Spinal cord (tissue), 10 donors: Measurements from ENCODE around the gene TACR1. TPM values are rescaled to one million over a fixed set of nuclear protein-coding genes. Genes with fewer than 3 reads are reported as not detected.

Experiments used
- DNase-seq, 6 donors: peaks; one replicate each; pipeline versions ENCODE4 v3.0.0 to v3.0.0-alpha.2; 2013 to 2015; ENCODE audit warnings: low spot score in 6 of 6, low read depth in 4 of 6
- H3K27ac ChIP-seq: one replicate; pipeline ENCODE4 v1.5.1; 2013; ENCODE audit warnings: low read depth, low read length, control low read depth
- H3K27me3 ChIP-seq: one replicate; pipeline ENCODE4 v1.6.1; 2013; ENCODE audit warnings: low read length; ENCODE audit not compliant: control insufficient read depth, insufficient read depth
- H3K36me3 ChIP-seq: one replicate; pipeline ENCODE4 v1.6.1; 2013; ENCODE audit warnings: low read length; ENCODE audit not compliant: control insufficient read depth, insufficient read depth
- H3K4me1 ChIP-seq: one replicate; pipeline ENCODE4 v1.6.1; 2013; ENCODE audit warnings: low read length; ENCODE audit not compliant: control insufficient read depth, insufficient read depth
- H3K4me3 ChIP-seq: one replicate; pipeline ENCODE4 v1.5.1; 2013; ENCODE audit warnings: low read depth, low read length, control low read depth
- H3K9me3 ChIP-seq: one replicate; pipeline ENCODE4 v1.6.1; 2013; ENCODE audit warnings: low read length; ENCODE audit not compliant: control insufficient read depth, insufficient read depth
- whole genome bisulfite sequencing: methylation state at CpG from one replicate; pipeline ENCODE4 v1.1.5; 2013; ENCODE audit warnings: missing lambda C conversion rate; ENCODE audit not compliant: insufficient coverage; 5-methylcytosine and 5-hydroxymethylcytosine counted together
- polyA plus RNA-seq, 2 donors: library from polyadenylated mRNA; unstranded; fragments of 120-200 nt; gene quantifications; one replicate each; pipeline ENCODE4 v1.2.1, GENCODE V29; 2013; ENCODE audit not compliant: insufficient read length in 2 of 2
- small RNA-seq: library from RNA; depleted of rRNA; stranded (forward); fragments of <200 nt; gene quantifications from one replicate; pipeline ENCODE3, GENCODE V24; 2014; ENCODE audit warnings: low replicate concordance
- total RNA-seq, 2 donors: library from RNA; depleted of rRNA in 1 of 2; stranded (reverse); fragments of 120-200 nt in 1 of 2; fragments of >200 nt in 1 of 2; gene quantifications; one replicate each; pipeline versions ENCODE4 v1.2.3 to v1.2.4, GENCODE V29; 2013 to 2014
- donor health status: healthy.

The TACR1 gene
- total and polyA plus RNA-seq, 4 donors = 1.7 to 7.8 (median 6.8) TPM

DNA sequence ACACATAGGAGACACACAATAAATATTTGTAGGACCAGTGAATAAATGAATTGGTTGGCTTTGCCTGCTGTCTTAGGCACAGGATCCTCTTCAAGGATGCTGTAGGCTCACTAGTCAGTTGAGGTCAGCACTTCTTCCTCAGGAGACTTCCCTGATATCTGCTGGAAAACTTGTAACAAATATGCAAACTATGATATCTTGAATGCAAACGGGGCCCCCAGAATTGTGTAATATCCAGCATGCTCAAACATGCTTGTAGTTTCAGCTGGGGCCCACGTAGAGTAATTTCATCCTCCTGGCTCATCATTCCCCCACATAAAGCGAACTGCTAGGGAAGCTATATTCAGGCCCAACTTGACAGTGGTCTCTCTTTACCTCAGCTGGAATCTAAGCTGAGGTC is 197.3 kb downstream of the TACR1 start:
- Histone ChIP-seq H3K27ac (no peak overlapping the region), H3K27me3 (no peaks in the 10 kb centered on the region), H3K4me3 (no peak overlapping the region), H3K36me3 (no peaks in the 10 kb centered on the region), H3K9me3 (peaks cover 3% of the 10 kb centered on the region), H3K4me1 (peaks cover 3% of the 10 kb centered on the region)
- WGBS = 77% methylated on average over 3 of the region's 3 CpGs
- no peak for DNase-seq

- H3K27ac ChIP-seq = no peak overlapping the region
- peaks cover 3% of the 10 kb centered on the region for H3K4me1 ChIP-seq
- 50% methylated on average over 2 of the region's 5 CpGs for WGBS
- peak in 3 of 6 donors; percentile 43 to 86 (median 75) for DNase-seq
- no peaks in the 10 kb centered on the region for H3K36me3 ChIP-seq
- no peak overlapping the region for H3K4me3 ChIP-seq
- H3K27me3 ChIP-seq = no peaks in the 10 kb centered on the region
- H3K9me3 ChIP-seq = peaks cover 3% of the 10 kb centered on the region
These were observed 199.9 kb downstream of the TACR1 start for GRCh38 chr2:74999468-74999867.

Small RNAs within 50 kb of the gene (small RNA-seq; reads per million reads assigned to genes)
- gene MIR5000 = 0.55 reads per million, percentile 60 among the genes with 10 or more reads in this experiment

Other genes starting within 250 kb of the TACR1 start
- 10 to 100 TPM; 20.7 to 61.1 TPM for gene POLE4, start 240.9 kb downstream of the TACR1 start, total RNA-seq
- 10 to 100 TPM; 82.5 to 88.9 TPM for gene POLE4, start 240.9 kb downstream of the TACR1 start, polyA plus RNA-seq